ENCODE measurements around the gene KIAA0586. TPM values are rescaled to one million over a fixed set of nuclear protein-coding genes. Genes with fewer than 3 reads are reported as not detected.

Gene KIAA0586
- total and polyA plus RNA-seq, 9 of the 15 experiments (the other 6 are each of a cell fraction or from before 2014, with no cell fraction given) = 11.2 to 30.9 (median 22.6) TPM

DNA sequence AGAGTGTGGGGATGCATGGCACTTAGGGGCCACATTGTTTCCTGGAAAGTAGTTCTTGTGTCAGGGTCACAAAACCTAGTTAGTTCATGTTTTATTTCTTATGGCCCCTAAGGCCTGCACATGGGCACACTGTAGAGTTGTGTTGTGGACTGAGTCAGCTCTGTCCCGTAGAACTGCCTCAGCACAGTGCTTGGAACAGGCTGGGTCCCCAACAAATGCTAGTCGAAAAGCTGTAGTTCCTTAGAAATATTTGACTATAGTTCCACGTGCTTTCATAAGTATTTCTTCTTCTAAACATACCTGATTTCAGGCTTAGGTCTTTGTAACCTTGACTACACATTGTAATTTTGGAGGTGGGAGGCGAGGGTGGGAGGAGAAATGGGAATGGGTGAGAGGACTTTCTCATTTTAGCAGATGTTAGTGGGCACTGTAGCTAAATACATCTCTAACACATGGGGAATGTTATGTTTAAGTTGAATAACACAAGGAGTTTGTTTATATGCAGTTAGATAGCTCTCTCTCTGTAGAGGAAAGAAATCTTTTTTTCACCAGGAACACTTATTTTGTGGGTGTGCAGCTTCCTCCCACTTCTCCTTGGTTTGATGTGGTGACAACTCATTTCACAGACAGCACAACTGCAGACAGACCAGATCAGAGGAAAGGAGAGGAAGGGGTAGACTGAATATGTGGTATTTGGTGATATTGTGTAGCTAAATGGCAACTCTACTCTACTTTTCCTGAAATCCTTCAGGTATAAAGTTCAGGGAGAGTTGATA is 170.7 kb downstream of the KIAA0586 start:
- intact Hi-C loops (cut with micrococcal nuclease) = no loop called here
- no peaks in the 10 kb centered on the region for H3K36me3 ChIP-seq (ENCODE audit: control insufficient read depth, insufficient read depth, low read length)
- H4K20me1 ChIP-seq (replicated peaks; ENCODE audit: control insufficient read depth, insufficient read depth, low read length) = no peaks in the 10 kb centered on the region
- no peaks in the 10 kb centered on the region for H3K27me3 ChIP-seq (ENCODE audit: control insufficient read depth in 2 of 2, insufficient read depth in 2 of 2, low read length in 2 of 2)
- no peak overlapping the region for H3K4me2 ChIP-seq (ENCODE audit: insufficient read depth, low read length)
- ChIA-PET POLR2A (no interaction called here), CTCF (ENCODE audit: low intra/inter-chr PET ratio) (no interaction called here)
- FAIRE-seq (no peak), DNase-seq (ENCODE audit: extremely low read depth in 1 of 4, low spot score in 3 of 4) (no peak), ATAC-seq (no peak)
- no peaks in the 10 kb centered on the region for H3K4me1 ChIP-seq (replicated peaks in 1 of 2; ENCODE audit: control insufficient read depth in 2 of 2, insufficient read depth in 2 of 2, low read length in 2 of 2)
- 0% methylated on average over 3 of the region's 4 CpGs for WGBS (ENCODE audit: insufficient coverage, low coverage, missing lambda C conversion rate)
- H3K79me2 ChIP-seq (ENCODE audit: control insufficient read depth, insufficient read depth, low read length) = no peaks in the 10 kb centered on the region
- no peak overlapping the region for H3K9ac ChIP-seq (ENCODE audit: insufficient read depth in 1 of 2, low read depth in 2 of 2, low read length in 2 of 2)
- BruUV-seq (replicated peaks) = no TSS peak
- H3K27ac ChIP-seq (ENCODE audit: extremely low read depth, low read depth, low read length) = no peak overlapping the region
- TF ChIP-seq ZNF717 (CRISPR knock-in tag; IDR thresholded peaks at IDR 0.05) (no peak), ZFP30 (CRISPR knock-in tag; IDR thresholded peaks at IDR 0.05; ENCODE audit: borderline replicate concordance) (no peak), RAD51 (IDR thresholded peaks at IDR 0.05; ENCODE audit: borderline replicate concordance, low read depth) (no peak), ATF7 (IDR thresholded peaks at IDR 0.05) (no peak), FOS (IDR thresholded peaks at IDR 0.05; ENCODE audit: extremely low read depth, insufficient read length) (no peak), LARP7 (IDR thresholded peaks at IDR 0.05) (no peak), SLC30A9 (CRISPR knock-in tag; IDR thresholded peaks at IDR 0.05) (no peak), PCBP2 (IDR thresholded peaks at IDR 0.05; ENCODE audit: low read depth, low read length, poor library complexity, severe bottlenecking) (no peak), ZNF764 (CRISPR knock-in tag; IDR thresholded peaks at IDR 0.05; ENCODE audit: low read depth) (no peak), ZNF134 (CRISPR knock-in tag; conservative IDR thresholded peaks at IDR 0.05) (no peak), HEY1 (CRISPR knock-in tag; IDR thresholded peaks at IDR 0.05; ENCODE audit: borderline replicate concordance) (no peak), ZNF146 (CRISPR knock-in tag; IDR thresholded peaks at IDR 0.05; ENCODE audit: unreplicated experiment) (no peak), C11orf30 (IDR thresholded peaks at IDR 0.05; ENCODE audit: low read depth) (no peak), TEAD2 (tag; IDR thresholded peaks at IDR 0.05) (no peak), TAF9B (IDR thresholded peaks at IDR 0.05; ENCODE audit: partially characterized antibody) (no peak), HMGN3 (IDR thresholded peaks at IDR 0.05; ENCODE audit: borderline replicate concordance, extremely low read depth, insufficient read length, low read depth, low read length) (no peak), MTA1 (IDR thresholded peaks at IDR 0.05; ENCODE audit: borderline replicate concordance) (no peak)
- TF ChIP-seq, protein P1, sequence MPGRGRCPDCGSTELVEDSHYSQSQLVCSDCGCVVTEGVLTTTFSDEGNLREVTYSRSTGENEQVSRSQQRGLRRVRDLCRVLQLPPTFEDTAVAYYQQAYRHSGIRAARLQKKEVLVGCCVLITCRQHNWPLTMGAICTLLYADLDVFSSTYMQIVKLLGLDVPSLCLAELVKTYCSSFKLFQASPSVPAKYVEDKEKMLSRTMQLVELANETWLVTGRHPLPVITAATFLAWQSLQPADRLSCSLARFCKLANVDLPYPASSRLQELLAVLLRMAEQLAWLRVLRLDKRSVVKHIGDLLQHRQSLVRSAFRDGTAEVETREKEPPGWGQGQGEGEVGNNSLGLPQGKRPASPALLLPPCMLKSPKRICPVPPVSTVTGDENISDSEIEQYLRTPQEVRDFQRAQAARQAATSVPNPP (IDR thresholded peaks at IDR 0.05; ENCODE audit: borderline replicate concordance, insufficient read depth, insufficient read length) = no peak
- TF ChIP-seq, protein P2, sequence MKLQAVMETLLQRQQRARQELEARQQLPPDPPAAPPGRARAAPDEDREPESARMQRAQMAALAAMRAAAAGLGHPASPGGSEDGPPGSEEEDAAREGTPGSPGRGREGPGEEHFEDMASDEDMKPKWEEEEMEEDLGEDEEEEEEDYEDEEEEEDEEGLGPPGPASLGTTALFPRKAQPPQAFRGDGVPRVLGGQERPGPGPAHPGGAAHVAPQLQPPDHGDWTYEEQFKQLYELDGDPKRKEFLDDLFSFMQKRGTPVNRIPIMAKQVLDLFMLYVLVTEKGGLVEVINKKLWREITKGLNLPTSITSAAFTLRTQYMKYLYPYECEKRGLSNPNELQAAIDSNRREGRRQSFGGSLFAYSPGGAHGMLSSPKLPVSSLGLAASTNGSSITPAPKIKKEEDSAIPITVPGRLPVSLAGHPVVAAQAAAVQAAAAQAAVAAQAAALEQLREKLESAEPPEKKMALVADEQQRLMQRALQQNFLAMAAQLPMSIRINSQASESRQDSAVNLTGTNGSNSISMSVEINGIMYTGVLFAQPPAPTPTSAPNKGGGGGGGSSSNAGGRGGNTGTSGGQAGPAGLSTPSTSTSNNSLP (IDR thresholded peaks at IDR 0.05; ENCODE audit: borderline replicate concordance, low read depth, low read length) = no peak
- no peak overlapping the region for H3K4me3 ChIP-seq
- no peak overlapping the region for H2AFZ ChIP-seq (ENCODE audit: low read depth, low read length)
- no peaks in the 10 kb centered on the region for H3K9me1 ChIP-seq (ENCODE audit: control insufficient read depth, insufficient read depth, low read length)
- in situ Hi-C loops (cut with MboI) = no loop called here
- H3K9me3 ChIP-seq (replicated peaks; ENCODE audit: control insufficient read depth, insufficient read depth, low read depth, low read length) = no peaks in the 10 kb centered on the region
